Activated CD4-positive, alpha-beta T cell treated with anti-CD3 and anti-CD28 coated beads for 1 hour (primary cell): ENCODE results near the gene UPK3A.
"Not testable (repeated sequence)": the region's sequence is repeated elsewhere in the genome, so short reads cannot be mapped to it uniquely, and the experiment has no call there.

Experiments
- DNase-seq: peaks from one replicate; pipeline ENCODE4 v3.0.0-alpha.2; 2020

UPK3A gene

GRCh38 chr22:45310331-45310976, 25.7 kb downstream of the UPK3A start:
- no peak for DNase-seq

- no peak for DNase-seq
Measured at GRCh38 chr22:45310977-45311531, 26.3 kb downstream of the UPK3A start.

- DNase-seq = no peak
Measured at GRCh38 chr22:45312415-45312814, 27.7 kb downstream of the UPK3A start.

- no peak for DNase-seq
Measured at GRCh38 chr22:45312856-45313255, 28.1 kb downstream of the UPK3A start.

- no peak for DNase-seq
Measured at GRCh38 chr22:45314054-45314721, 29.4 kb downstream of the UPK3A start.

GRCh38 chr22:45314786-45315185, 30.0 kb downstream of the UPK3A start:
- DNase-seq = no peak

GRCh38 chr22:45316796-45317526, 32.2 kb downstream of the UPK3A start:
- no peak for DNase-seq

GRCh38 chr22:45317551-45318167, 32.9 kb downstream of the UPK3A start:
- DNase-seq = peak; percentile 15

GRCh38 chr22:45318168-45318557, 33.4 kb downstream of the UPK3A start:
- peak; percentile 83 for DNase-seq

- peak; percentile 45 for DNase-seq
Measured at GRCh38 chr22:45318558-45319323, 34.0 kb downstream of the UPK3A start.

GRCh38 chr22:45319324-45319685, 34.6 kb downstream of the UPK3A start:
- no peak for DNase-seq

GRCh38 chr22:45320357-45320976, 35.7 kb downstream of the UPK3A start:
- DNase-seq = no peak

GRCh38 chr22:45321827-45322226, 37.1 kb downstream of the UPK3A start:
- DNase-seq = no peak

GRCh38 chr22:45322873-45323525, 38.2 kb downstream of the UPK3A start:
- no peak for DNase-seq

GRCh38 chr22:45323695-45324094, 38.9 kb downstream of the UPK3A start:
- no peak for DNase-seq

GRCh38 chr22:45324311-45324711, 39.6 kb downstream of the UPK3A start:
- DNase-seq = no peak

GRCh38 chr22:45328261-45328660, 43.5 kb downstream of the UPK3A start:
- DNase-seq = not testable (repeated sequence)

- no peak for DNase-seq
Measured at GRCh38 chr22:45328822-45329529, 44.2 kb downstream of the UPK3A start.

- DNase-seq = no peak
Measured at GRCh38 chr22:45329530-45329936, 44.8 kb downstream of the UPK3A start.

- no peak for DNase-seq
Measured at GRCh38 chr22:45330548-45330947, 45.8 kb downstream of the UPK3A start.

GRCh38 chr22:45331486-45331885, 46.7 kb downstream of the UPK3A start:
- no peak for DNase-seq
